ENCODE results near the gene ADAM22. TPM values are rescaled to one million over a fixed set of nuclear protein-coding genes. Genes with fewer than 3 reads are reported as not detected.

ADAM22 gene
- polyA plus RNA-seq, 3 donors from 2014 or later = 1.3 to 1.7 TPM; not detected in 1

DNA sequence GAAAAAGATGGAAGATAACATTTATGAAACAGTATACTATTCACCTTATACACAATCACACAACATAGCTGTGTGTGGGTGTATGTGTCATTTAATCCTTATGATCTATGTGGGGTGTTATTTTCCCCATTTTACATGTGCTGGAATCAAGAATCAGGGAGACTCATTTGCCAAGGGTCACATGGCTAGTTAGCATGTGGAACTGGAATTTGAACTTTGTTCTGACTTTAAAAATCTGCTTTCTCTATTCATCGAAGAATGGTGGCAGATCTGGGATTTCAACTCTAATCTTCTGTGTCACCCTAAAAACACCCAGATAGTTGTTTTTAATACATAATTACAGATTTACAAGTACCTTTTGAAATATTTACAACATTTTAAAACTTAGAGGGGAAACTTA, 65.2 kb downstream of the ADAM22 start:
- no peaks in the 10 kb centered on the region for H3K4me1 Mint-ChIP-seq
- peaks cover 0 to 2% (median 1%) of the 10 kb centered on the region in 3 donors for H3K27me3 Mint-ChIP-seq (ENCODE audit: low read depth in 3 of 3)
- no peak overlapping the region for H3K4me3 Mint-ChIP-seq
- H3K36me3 Mint-ChIP-seq = no peaks in the 10 kb centered on the region
- H3K27ac Mint-ChIP-seq = no peak overlapping the region
- DNase-seq = no peak
- H3K9me3 Mint-ChIP-seq = no peaks in the 10 kb centered on the region

DNA sequence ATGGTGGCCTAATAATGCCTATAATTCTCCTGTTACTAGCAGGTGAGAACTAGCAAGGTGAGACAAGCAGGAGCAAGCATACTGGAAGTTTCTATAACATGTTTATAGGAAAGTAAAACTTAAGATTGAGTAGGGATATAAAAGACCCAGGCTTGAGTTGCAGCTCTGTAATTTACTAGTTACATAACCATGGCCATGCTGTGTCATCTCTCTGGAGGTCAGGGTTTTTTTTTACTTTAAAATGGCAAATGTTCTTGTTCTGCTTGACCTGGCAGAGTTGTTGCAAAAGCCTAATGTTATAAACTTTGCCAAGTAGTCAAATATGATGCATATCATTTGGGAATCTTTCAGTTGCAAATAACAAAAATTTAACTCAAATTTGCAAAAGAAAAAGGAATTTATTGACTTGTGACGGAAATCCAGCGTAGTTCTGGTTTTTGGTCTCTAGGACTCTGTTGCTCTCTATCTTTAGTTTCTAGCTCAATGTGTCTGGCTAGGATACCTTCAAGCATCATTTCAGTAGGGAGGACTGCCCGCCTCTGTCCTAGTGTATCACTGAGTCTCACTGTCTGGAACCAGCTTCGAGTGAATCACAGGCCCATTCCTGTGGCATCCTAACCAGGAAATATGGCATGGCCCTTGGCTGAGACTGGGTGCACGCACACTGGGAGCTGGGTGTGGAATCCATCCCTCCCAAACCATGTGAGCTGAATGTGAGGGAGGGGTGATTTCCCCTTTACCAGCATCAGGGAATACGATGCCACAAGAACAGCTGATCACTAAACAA, 67.9 kb downstream of the ADAM22 start:
- Mint-ChIP-seq H3K36me3 (no peaks in the 10 kb centered on the region), H3K9me3 (no peaks in the 10 kb centered on the region), H3K27ac (no peak overlapping the region), H3K27me3 (ENCODE audit: low read depth in 3 of 3) (peaks cover 0 to 2% (median 1%) of the 10 kb centered on the region in 3 donors), H3K4me3 (no peak overlapping the region), H3K4me1 (no peaks in the 10 kb centered on the region)
- DNase-seq = no peak

DNA sequence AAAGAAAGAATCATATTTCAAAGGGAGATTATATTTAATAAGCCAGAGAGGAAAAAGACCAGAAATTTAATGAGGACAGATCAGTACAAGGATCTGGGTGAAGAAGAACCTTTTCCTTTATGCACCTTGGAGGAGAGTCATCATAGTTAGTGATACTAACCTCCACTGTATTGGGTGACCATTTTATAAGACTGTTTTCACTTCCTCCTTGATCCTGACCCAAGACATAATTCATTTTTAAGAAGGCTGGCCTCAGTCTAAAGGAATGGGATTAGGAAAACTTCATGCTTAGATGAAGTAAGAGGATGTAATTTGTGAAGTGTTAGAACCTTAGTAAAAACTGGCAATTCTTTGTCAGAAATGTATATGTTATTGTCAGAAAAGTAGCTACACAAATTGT, 68.6 kb downstream of the ADAM22 start:
- no peaks in the 10 kb centered on the region for H3K9me3 Mint-ChIP-seq
- H3K4me3 Mint-ChIP-seq = no peak overlapping the region
- no peak for DNase-seq
- H3K4me1 Mint-ChIP-seq = no peaks in the 10 kb centered on the region
- H3K27me3 Mint-ChIP-seq (ENCODE audit: low read depth in 3 of 3) = peaks cover 0 to 3% (median under 1%) of the 10 kb centered on the region in 3 donors
- H3K36me3 Mint-ChIP-seq = no peaks in the 10 kb centered on the region
- H3K27ac Mint-ChIP-seq = no peak overlapping the region

DNA sequence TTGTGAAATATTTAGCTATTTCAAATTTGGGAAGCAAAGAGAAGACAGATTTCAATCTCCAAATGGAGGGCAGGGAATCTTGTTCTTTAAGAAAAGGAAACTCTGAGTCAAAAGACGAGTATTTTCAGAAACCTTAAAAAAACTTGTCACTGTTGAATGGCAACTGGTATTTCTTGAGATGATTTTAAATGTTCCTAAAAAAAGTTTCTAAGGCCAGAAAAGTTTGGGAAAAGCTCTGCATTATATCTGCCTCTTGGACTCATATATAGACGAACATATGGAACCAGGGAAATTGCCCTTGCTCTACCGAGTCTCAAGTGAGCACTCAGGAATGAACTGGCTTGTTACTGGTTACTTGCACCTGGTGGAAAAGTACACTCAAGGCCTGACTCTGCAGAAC, 69.5 kb downstream of the ADAM22 start:
- no peaks in the 10 kb centered on the region for H3K9me3 Mint-ChIP-seq
- H3K4me1 Mint-ChIP-seq = no peaks in the 10 kb centered on the region
- H3K27me3 Mint-ChIP-seq (ENCODE audit: low read depth in 3 of 3) = peaks cover 0 to 3% (median 0%) of the 10 kb centered on the region in 3 donors

DNA sequence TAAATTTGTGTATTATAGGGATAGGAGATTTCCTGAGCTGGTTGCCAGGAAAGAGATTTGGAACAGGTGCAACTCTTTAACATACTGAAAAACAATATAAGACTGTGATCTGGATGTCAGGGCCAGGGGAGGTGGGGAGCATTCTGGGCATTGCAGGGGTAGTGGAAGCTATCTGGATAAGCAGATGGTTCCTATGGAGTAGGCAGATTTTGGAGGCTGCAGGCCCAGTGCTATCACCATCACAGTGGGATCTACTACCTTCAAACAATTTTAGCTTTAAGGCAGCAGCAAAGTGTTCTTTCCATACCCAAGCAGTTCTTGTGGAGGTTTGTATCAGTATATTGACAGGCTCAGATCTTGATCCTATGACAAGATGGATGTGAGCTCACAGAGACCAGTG, 71.1 kb downstream of the ADAM22 start:
- Mint-ChIP-seq H3K9me3 (no peaks in the 10 kb centered on the region), H3K27ac (no peak overlapping the region), H3K4me1 (no peaks in the 10 kb centered on the region), H3K36me3 (no peaks in the 10 kb centered on the region), H3K4me3 (no peak overlapping the region), H3K27me3 (ENCODE audit: low read depth in 3 of 3) (peaks cover 0 to 1% (median 0%) of the 10 kb centered on the region in 3 donors)
- no peak for DNase-seq

More for the DNA sequence above, 69.5 kb downstream of the ADAM22 start:
- DNase-seq = no peak
- Mint-ChIP-seq H3K36me3 (no peaks in the 10 kb centered on the region), H3K4me3 (no peak overlapping the region), H3K27ac (no peak overlapping the region)

- H3K36me3 Mint-ChIP-seq = no peaks in the 10 kb centered on the region
- H3K4me3 Mint-ChIP-seq = no peak overlapping the region
- DNase-seq = no peak
- peaks cover 0 to 1% (median 0%) of the 10 kb centered on the region in 3 donors for H3K27me3 Mint-ChIP-seq (ENCODE audit: low read depth in 3 of 3)
- no peaks in the 10 kb centered on the region for H3K9me3 Mint-ChIP-seq
- no peak overlapping the region for H3K27ac Mint-ChIP-seq
- no peaks in the 10 kb centered on the region for H3K4me1 Mint-ChIP-seq
Observed at GRCh38 chr7:88009651-88010050, 75.6 kb downstream of the ADAM22 start.

- Mint-ChIP-seq H3K27me3 (ENCODE audit: low read depth in 3 of 3) (peaks cover 0 to 1% (median 0%) of the 10 kb centered on the region in 3 donors), H3K27ac (no peak overlapping the region), H3K36me3 (no peaks in the 10 kb centered on the region), H3K4me3 (no peak overlapping the region), H3K4me1 (no peaks in the 10 kb centered on the region), H3K9me3 (no peaks in the 10 kb centered on the region)
- no peak for DNase-seq
Observed at GRCh38 chr7:88012086-88012485, 78.0 kb downstream of the ADAM22 start.

DNA sequence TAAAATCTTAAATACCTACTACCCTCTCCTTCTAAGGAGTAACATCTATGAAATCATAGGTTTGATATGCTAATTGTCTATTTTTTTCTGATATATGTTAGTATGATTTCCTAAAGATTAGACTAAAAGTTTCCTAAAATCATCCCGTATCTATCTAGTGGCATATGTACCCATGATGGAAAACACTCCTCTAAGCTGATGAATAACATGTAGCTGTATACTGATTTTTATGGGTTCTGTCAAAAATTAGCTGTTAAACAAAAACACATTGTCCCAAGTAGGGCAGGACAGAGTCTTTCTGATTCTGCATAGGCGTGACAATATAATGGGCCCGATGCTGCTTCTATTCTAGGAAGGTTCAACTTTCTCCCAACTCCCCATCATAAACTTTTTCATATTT, 79.9 kb downstream of the ADAM22 start:
- H3K36me3 Mint-ChIP-seq = no peaks in the 10 kb centered on the region
- DNase-seq = no peak
- no peaks in the 10 kb centered on the region for H3K9me3 Mint-ChIP-seq
- no peaks in the 10 kb centered on the region for H3K27me3 Mint-ChIP-seq (ENCODE audit: low read depth in 3 of 3)
- no peak overlapping the region for H3K4me3 Mint-ChIP-seq
- no peak overlapping the region for H3K27ac Mint-ChIP-seq
- no peaks in the 10 kb centered on the region for H3K4me1 Mint-ChIP-seq

- Mint-ChIP-seq H3K36me3 (no peaks in the 10 kb centered on the region), H3K27me3 (ENCODE audit: low read depth in 3 of 3) (no peaks in the 10 kb centered on the region), H3K4me1 (no peaks in the 10 kb centered on the region), H3K9me3 (no peaks in the 10 kb centered on the region), H3K4me3 (no peak overlapping the region), H3K27ac (no peak overlapping the region)
- DNase-seq = no peak
Observed at GRCh38 chr7:88014581-88014980, 80.5 kb downstream of the ADAM22 start.

DNA sequence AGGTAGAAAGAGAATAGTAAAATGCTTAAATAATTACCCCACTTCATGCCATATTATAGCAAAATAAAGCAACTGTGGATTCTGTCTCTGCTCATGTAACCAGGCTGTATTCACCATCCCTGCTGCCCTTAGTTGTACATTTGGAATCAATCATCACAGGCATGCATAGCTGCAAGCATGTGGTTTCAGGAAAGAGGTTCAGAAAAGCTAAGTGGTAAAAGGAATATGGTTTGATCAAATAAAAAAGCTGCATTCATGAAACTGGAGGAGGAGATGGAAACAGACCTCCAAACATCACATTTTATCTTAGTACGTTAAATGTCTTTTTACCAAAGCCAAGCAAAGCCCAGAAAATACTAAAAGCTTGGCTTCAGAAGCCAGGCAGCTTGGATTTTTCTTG, 81.3 kb downstream of the ADAM22 start:
- no peak for DNase-seq
- Mint-ChIP-seq H3K27ac (no peak overlapping the region), H3K9me3 (no peaks in the 10 kb centered on the region), H3K27me3 (ENCODE audit: low read depth in 3 of 3) (no peaks in the 10 kb centered on the region), H3K36me3 (no peaks in the 10 kb centered on the region), H3K4me3 (no peak overlapping the region), H3K4me1 (no peaks in the 10 kb centered on the region)

DNA sequence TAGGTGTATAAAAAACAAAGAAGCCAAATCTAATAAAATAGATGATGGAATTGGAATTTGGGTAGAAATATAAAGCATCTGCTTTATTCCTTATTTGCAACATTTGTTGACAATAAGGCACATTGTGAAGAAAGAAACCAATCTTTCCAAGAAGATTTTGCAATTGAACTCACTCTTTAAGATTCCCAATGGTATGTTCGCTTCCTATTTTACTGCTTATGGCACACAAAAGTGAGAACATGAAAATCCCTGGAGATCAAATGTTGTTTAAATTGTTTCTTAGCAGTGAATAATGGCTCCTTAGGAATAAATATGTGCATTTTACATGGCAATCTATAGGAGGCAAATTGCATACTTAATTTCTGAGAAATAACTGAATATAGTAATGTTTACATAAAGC, 84.5 kb downstream of the ADAM22 start:
- no peak overlapping the region for H3K4me3 Mint-ChIP-seq
- no peaks in the 10 kb centered on the region for H3K4me1 Mint-ChIP-seq
- H3K27me3 Mint-ChIP-seq (ENCODE audit: low read depth in 3 of 3) = no peaks in the 10 kb centered on the region
- DNase-seq = no peak
- no peaks in the 10 kb centered on the region for H3K9me3 Mint-ChIP-seq
- no peak overlapping the region for H3K27ac Mint-ChIP-seq
- H3K36me3 Mint-ChIP-seq = no peaks in the 10 kb centered on the region

DNA sequence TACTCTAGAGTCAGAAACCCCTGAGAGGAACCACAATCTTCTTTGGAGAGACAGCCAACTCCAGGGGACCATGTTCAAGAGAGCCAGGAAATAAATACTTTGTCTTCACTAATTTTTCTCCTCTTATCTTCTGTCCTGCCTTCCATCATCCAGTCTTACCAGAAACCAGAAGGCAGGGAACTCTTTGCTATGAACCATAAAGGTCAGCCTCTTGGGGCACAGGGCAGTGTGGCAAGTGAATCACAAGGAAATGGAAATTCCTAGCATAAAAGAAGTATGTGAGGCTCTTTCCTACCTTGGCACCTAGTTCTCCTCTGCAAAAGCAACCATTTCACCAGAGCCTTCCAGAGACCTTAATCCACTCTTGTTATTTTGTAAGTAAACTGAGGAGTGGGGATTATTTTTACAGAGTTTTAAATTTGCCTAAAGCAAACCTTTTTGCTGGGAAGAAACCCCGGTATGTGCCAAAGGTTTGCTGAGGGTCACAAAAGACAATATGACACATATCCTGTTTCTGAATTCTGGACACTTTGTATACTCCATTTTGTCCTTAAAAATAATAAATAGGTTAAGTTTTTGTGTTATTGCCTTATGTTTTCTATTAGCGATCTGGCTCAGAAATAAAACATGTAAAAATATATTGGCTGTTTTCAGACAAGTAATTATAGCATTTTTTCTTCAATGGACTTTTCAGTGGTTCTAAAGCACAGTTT, 87.1 kb downstream of the ADAM22 start:
- no peak overlapping the region for H3K27ac Mint-ChIP-seq
- no peak for DNase-seq
- H3K9me3 Mint-ChIP-seq = peaks cover 0 to 5% (median 0%) of the 10 kb centered on the region in 6 donors
- no peak overlapping the region for H3K4me3 Mint-ChIP-seq
- no peaks in the 10 kb centered on the region for H3K4me1 Mint-ChIP-seq
- H3K36me3 Mint-ChIP-seq = no peaks in the 10 kb centered on the region
- no peaks in the 10 kb centered on the region for H3K27me3 Mint-ChIP-seq (ENCODE audit: low read depth in 3 of 3)

GRCh38 chr7:88027724-88028123, 93.7 kb downstream of the ADAM22 start:
- DNase-seq = no peak
- H3K4me3 Mint-ChIP-seq = no peak overlapping the region
- peaks cover 14 to 24% (median 15%) of the 10 kb centered on the region in 3 donors for H3K36me3 Mint-ChIP-seq
- peaks cover 0 to 3% (median 0%) of the 10 kb centered on the region in 3 donors for H3K27me3 Mint-ChIP-seq (ENCODE audit: low read depth in 3 of 3)
- no peaks in the 10 kb centered on the region for H3K4me1 Mint-ChIP-seq
- no peak overlapping the region for H3K27ac Mint-ChIP-seq
- peaks cover 14 to 32% (median 28%) of the 10 kb centered on the region in 6 donors for H3K9me3 Mint-ChIP-seq

- H3K27me3 Mint-ChIP-seq (ENCODE audit: low read depth in 3 of 3) = peaks cover 0 to 3% (median 0%) of the 10 kb centered on the region in 3 donors
- H3K4me3 Mint-ChIP-seq = no peak overlapping the region
- peaks cover 15 to 28% (median 19%) of the 10 kb centered on the region in 3 donors for H3K36me3 Mint-ChIP-seq
- no peak for DNase-seq
- H3K4me1 Mint-ChIP-seq = no peaks in the 10 kb centered on the region
- peaks cover 10 to 36% (median 26%) of the 10 kb centered on the region in 6 donors for H3K9me3 Mint-ChIP-seq
- H3K27ac Mint-ChIP-seq = no peak overlapping the region
Observed at GRCh38 chr7:88034083-88034695, 100.1 kb downstream of the ADAM22 start.
